Endometrial microvascular endothelial cells (primary cell): ENCODE data around the gene HLA-DMB. TPM values are rescaled to one million over a fixed set of nuclear protein-coding genes. Genes with fewer than 3 reads are reported as not detected.

ENCODE experiments used
- in situ Hi-C: cut with HindIII; loops from 2 replicates; pipeline ENCODE4 v1.10.0; 2017; ENCODE audit warnings: low sequenced_read_pairs, low pct_unique_long_range_greater_than_20kb; ENCODE audit errors: inconsistent ontology term
- total RNA-seq: library from RNA; depleted of rRNA; stranded (reverse); fragments of >200 nt; gene quantifications from one replicate; pipeline ENCODE4 v1.2.3, GENCODE V29; 2015; ENCODE audit errors: inconsistent ontology term

The HLA-DMB gene
- total RNA-seq, 1 donor from 2014 or later = 3.3 TPM

DNA sequence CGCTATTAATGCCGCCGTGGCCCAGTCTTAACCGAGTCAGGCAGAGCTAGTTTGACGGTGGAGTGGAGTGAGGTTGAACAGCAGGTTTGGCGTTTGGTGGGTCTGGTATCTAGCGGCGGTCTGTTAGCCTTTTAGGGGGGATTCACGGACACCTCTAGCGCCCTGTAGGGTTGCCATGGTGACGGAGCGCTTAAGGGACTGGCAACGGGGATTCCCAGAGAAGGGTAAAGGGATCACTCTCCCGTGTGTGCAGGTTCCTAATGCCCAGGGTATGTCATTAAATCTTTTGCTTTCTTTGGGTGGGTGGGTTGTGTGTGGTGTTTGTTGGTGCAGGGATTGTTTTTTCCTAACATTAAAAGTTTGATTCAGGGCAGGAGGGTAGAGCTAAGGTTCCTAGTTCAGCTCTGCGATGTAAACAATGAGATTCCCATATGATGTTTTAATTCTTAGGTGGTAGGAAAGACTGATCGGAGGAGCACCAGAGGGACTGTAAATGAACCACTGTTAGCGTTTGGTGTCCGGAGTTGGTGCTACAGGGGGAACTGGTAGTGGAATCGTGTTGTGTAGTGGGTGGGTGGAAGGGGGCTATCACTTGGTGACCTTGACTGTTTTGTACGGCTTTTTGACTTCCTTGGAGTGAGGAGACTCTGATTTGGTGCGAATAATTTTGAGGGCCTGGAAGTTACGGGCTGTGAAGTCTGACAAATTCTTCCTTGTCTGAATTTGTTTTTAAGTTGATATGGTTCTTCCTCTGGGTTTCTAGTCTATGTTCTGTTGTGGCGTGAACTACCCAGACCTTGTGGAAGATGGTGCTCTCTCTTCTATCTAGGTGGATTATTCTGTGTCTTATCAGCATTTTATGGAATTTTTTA, 32.6 kb upstream of the HLA-DMB start:
- in situ Hi-C loops = no loop called here

DNA sequence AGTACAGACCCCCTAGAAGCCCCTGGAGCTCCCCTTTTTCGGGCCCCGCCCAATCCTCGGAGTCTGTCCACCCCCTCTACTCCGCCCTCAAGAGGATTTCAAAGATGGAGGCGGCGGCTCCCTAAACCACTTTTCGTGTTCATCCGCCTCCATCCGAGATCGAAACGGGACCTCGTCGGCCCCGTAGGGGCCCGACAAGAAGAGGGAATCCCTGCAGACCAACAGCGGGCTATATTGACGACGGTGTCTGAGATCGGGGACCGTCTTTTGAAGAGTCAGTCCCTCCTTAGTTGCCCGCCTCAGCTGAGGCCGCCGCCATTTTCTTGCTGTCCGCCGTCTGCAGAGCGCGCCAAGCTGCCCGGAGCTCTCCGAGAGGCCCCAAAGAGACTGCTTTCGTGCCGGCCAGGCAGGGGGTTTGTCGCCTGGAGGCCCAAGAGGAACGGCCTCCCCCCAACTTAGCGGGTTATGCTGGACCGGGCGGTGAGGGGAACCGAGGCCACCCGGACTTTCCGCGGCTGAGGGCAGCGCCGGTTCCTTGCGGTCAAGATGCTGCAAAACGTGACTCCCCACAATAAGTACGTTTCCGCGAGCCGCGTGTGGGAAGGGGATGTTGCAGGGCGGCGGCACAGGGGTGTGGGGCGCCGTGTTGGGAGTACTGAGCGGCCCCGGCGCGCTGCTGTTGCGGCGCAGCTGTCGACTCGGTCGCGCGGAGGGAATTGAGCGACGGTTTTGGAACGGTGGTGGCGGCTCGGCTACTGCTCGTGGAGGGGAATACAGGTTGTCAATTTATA, 31.7 kb upstream of the HLA-DMB start:
- in situ Hi-C loops = no loop called here

DNA sequence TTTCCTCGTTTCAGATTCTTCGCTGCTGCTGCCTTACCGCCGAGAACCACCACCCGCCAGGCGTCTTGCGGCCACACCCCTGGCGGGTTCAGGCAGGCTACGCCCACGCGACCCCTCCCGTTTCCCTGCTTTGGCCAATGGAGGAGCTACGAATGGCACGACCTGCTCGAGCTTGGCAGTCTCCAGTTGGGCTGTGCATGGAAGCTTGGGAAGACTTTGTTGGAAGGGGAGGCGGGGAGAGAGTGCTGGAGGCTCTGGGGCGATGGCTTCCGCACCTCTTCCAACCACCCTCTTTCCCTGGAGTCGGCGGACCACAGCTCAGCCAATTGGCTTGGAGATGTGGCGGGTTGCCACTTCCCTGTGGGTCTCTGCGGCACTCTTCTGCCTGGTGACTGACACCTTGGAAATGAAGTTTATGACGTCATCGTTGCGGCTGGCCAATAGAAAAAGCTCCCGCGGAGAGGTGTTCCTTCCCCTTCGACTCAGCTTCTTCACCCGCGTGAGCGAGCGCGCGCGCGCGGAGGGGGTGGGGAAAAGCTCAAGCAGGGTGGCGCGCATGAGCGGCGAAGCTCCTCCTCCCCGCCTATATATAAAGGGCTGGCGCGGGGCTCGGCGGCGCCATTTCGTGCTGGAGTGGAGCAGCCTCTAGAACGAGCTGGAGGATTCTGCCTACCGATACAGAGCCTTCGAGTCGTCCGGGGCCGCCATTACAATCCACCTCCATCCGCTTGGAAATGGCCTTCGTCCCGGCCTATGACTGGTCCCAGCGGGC, 30.9 kb upstream of the HLA-DMB start:
- in situ Hi-C loops = no loop called here

DNA sequence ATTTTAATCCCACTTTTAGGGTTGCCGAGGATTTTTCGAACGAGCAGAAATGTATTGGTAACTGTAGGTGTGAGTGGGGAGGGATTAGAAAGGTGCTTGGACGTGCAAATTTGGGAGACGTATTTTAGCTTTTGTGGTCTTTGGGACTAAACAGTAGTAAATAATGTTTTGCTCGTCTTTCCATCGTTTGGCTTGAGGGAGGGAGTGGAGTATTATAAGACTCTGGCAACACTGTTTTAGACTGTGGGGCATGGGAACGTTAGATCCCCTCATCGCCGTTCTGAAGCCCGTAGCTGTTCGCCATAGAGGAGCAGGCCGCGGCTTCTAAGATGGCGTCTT, 30.4 kb upstream of the HLA-DMB start:
- in situ Hi-C loops = no loop called here

DNA sequence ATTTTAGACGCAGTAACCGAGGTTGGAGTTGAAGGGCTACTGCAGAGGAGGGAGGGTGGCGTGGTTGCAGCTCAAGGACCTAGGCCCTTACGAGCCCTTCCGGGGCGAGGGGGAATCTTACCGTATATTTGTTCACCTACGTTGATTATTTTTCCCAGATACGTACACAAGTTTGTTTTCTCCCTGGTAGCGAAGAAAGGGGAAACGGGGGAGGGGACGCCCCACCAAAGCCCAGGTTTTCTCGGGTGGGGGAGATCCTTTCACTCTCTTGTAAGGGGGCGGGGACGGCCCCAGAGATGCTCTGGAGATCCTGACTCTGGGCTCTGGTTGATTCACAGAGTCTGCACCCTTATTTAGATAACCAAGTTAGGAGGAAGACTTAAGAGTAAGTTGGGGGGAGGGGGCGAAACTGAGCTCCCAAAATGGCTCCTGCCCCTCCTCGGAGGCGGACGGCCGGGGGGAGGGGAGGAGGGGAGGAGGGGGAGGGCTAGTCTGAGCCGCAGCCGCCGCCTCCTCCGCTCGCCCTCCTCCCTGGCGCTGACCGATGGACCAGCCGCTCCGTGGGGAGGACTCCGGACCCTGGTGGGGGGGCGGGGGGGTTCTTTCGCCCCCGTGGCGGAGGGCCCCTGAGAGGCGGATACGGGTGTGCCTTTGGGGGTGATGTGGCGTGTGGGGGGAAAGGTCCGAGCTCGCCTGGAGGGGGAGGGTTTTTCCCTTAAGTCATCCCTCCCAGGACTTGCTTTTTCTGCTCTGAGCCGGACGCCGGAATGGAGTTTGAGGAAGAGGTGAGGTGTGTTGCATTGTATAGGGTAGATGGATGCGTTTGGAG, 29.8 kb upstream of the HLA-DMB start:
- in situ Hi-C loops = no loop called here

DNA sequence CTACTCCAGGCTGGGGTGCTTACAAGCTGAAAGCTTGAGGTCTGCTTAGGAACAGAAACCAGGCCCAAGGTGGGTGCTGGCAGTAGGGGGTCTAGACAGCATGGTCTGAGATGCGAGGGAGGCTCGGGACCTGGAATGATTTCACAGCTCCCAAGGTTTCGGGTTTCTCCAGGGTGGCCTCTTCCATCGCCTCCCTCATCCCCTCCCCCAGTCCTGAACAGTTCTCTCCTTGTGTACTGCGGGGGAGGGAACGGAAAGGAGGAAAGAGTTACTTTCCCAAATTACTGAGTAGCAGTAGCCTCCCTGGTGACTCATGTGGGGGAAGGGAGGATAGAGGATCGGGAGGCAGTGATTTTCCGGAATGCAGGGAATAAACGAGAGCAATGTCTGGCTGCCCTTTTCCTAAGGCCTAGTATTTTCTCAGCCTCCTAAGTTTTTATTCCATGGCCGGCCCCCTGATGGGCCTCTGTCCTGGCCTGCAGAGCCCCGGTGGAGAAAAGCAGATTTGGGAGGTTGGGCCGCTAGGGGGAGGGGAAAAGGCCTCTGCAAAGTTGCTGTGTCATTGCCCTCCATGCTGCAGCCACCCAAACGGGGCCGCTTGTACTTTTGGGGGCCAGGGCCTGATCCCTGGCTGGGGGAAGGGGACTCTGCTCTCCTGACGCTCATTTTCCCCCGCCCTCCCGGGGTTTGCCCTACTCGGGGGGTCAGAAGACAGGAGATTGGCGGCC, 29.0 kb upstream of the HLA-DMB start:
- in situ Hi-C loops = no loop called here

DNA sequence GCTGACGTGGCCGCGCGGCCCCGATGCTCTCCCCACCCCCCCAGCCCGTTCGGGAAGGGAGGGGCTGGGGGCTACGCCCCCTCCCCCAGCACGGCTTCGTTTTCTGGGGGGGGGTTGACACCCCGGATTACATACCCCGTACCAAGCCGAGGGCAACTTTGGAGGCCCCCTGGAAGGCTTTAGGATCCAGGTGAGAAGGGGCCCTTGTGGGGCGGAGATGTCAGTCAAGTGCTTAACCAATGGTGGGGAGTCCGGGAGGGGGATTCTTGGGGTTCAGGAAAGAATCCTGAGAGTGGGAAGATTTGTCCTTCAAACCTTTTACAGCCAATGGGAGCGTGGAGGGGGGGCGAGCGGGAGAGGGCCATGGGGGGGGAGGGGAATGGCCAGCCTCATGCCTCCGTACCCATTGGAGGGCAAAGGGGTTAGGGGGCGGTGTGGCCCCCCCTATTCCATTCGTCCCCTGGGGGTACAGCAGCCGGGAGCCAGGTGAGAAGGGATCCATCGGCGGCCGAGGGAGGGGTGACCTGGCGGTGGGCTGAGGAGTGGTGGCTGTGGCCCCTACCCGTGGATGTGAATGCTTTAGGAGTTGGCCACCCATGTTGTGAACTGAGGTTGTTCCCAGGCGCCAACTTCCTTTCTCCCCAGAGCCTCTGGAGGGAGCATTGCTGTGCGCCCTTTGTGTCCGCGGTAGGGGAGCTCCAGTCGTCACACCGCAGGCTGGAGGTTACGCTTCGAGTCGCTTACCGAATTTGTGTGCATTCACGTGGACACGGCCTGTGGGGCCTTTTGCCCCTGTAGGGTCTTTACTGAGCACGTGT, 28.2 kb upstream of the HLA-DMB start:
- in situ Hi-C loops = no loop called here

DNA sequence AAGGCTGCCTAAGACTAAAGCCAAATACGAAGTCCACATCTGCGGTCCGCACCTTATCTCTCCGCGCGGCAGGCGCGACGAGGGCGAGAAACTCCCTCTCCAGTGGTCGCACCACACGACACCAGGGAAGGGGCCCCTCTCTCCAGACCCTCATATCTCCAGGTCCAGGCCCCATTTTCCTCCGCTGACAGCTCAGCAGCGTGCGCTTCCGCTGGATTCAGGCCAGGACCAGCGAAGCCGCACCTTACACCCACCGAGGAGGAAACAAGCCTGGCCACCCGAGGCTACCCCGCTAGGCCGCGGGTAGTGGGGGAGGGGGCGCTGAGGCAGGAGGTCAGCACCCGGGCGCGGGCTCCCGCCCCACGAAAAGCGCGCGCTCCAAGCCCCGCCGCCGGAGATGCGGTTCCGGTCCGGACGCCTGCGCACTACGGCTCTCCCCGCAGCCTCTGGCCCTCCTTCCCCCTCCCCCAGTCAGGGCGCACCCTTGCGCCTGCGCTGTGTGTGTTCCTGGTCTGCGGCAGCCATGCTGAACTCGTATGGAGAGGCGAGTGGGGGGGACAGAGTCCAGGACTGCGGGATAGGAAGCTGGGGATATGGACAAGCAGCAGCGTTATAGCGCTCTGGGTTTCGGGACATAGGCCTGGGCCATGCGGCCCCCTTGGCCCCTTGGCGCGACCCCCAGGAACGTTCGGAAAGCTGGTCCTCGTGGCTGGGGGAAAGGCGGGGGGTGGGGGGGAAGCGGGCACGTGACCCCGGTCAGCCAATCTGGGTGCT, 27.5 kb upstream of the HLA-DMB start, which contains the start of gene BRD2:
TSS of gene BRD2 (plus strand) at position 502 of the 774 bp plus-strand sequence. CDS start 4,305 bp downstream, outside the sequence.
- in situ Hi-C loops = no loop called here

DNA sequence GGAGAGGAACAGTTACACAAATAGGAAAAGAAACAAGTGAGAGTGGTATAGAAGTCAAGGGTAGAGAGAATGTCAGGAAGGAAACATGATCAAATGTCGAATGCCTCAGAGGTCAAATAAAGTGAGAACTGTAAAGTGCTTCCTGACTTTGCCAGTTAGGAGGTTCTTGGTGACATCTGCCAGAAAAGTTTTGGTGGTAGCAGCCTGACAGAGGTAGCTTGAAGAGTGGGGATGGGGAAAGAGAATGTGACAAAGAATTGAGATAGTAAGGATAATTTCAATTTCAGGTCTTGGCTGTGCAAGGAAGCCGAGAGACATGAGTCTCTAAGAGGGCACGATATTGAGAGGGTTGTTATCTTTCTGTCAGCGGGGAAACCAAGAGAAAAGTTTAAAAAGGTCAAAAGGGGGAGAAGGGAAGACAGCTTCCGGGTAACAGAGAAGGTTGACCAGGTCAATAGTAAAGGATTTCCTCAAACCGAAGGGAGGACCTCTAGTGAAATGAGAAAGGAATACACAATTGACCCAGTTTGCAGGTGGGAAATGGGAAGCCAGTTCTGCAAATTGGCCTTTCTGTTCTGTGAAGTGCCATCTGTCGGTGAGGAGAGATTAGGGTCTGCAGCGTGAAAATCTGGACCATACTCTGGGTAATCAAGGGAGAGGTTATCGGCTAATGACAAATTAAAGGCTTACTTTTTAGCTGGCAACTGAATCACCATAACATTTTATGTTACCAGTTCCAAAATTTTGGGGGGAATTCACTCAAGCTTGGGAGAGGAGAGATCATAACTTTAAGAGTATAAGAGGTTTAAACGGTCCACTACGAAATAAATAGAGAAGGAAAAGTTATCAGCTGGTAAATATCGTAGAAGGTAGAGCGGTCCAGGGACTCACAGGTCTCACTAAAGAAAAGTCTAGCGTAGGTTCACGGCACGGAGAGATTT, 26.6 kb upstream of the HLA-DMB start:
- in situ Hi-C loops = no loop called here

DNA sequence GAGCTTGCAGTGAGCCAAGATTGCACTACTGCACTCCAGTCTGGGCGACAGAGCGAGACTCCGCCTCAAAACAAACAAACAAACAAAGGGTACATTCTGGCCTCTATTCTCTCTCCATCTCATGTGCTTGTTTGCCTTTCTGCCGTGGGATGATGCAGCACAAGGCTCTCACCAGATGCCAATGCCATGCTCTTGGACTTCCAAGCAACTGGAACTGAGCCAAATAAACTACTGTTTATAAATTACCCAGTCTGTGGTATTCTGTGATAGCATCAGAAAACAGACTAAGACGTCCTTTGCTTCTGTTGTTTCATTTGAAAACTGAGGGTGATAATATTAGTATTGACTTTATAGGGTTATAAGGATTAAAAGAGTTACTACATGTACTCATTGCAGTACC, 23.9 kb upstream of the HLA-DMB start:
- in situ Hi-C loops = no loop called here

DNA sequence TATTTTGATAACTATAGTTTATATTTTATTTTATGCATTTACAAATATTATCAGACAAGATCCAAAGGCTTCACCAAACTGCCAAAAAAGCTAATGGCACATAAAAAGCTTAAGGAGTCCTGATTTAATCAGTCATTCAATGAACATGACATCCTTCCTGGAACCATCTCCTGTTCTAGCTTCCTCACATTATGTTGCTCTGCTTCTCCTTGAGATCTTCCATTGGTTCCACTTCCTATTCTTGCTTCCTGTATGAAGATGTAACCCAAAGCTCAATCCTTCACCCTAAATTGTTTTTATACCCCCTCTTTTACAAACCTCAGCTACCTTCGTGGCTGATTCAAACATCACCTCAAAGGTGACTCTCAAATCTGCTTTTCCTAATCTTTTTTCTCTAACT, 23.0 kb upstream of the HLA-DMB start:
- in situ Hi-C loops = no loop called here

DNA sequence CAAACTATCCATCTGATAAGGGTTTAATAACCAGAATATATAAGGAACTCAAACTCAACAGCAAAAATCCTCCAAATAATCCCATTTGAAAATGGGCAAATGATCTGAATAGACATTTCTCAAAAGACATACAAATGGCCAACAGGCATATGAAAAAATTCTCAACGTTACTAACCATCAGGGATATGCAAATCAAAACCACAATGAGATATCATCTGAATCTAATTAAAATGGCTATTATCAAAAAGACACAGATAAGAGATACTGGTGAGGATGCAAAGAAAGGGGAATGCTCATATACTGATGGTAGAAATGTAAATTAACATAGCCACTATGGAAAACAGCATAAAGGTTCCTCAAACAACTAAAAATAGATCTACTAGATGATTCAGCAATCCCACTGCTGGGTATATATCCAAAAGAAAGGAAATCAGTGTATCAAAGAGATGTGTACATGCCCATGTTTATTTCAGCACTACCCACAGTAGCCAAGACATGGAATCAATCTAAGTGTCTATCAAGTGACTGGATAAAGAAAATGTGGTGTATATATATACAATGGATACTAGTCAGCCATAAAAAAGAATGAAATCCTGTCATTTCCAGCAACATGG, 21.5 kb upstream of the HLA-DMB start:
- in situ Hi-C loops = no loop called here

DNA sequence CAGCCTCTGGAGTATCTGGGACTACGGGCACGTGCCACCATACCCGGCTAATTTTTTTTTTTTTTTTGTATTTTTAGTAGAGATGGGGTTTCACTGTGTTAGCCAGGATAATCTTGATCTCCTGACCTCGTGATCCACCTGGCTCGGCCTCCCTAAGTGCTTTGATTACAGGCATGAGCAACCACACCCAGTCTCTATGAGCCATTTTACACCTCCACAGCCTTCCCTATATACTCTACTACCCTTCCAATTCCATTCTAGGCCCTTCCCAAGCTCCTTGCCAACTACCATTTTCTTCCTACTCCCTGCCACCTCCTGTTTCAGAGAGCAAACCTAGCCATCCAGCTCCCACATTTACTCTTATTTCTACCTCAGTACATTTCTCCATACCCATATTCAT, 19.7 kb upstream of the HLA-DMB start:
- in situ Hi-C loops = no loop called here

DNA sequence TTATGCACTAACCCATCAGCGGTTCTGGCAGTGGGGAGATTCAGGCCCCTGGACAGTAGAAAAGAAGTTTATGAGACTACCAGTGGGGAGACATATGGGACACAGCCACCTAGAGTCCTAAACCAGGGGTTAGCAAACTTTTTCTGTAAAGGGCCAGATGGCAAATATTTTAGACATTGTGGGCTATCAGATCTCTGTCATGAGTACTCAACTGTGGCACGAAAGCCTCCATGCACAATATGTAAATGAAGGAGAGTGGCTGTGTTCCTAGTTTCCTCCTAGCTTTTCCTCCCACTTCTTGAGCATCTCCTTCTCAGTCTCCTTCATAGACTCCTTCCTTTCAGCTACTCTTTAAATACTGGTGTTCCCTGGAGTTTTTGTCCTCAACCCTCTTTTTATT, 15.3 kb upstream of the HLA-DMB start:
- in situ Hi-C loops = no loop called here
